NCI-H82 (cell line): ENCODE data around the gene DBH.

Source experiments
- DNase-seq: peaks from one replicate; lab custom pipeline; 2025; lab: John Stamatoyannopoulos, UW

DBH gene

GRCh38 chr9:133701981-133702797 is 66.0 kb downstream of the DBH start:
- peak; percentile 24 for DNase-seq

- no peak for DNase-seq
Observed at GRCh38 chr9:133702798-133703590, 66.8 kb downstream of the DBH start.

GRCh38 chr9:133703591-133704399 is 67.6 kb downstream of the DBH start:
- DNase-seq: no peak

- DNase-seq: peak; percentile 16
Observed at GRCh38 chr9:133704711-133705181, 68.6 kb downstream of the DBH start.

- peak; percentile 88 for DNase-seq
Observed at GRCh38 chr9:133705576-133705975, 69.4 kb downstream of the DBH start.

GRCh38 chr9:133706307-133707050 is 70.3 kb downstream of the DBH start:
- DNase-seq: peak; percentile 26

- DNase-seq: peak; percentile 53
Observed at GRCh38 chr9:133707065-133707762, 71.1 kb downstream of the DBH start.

GRCh38 chr9:133707763-133708245 is 71.6 kb downstream of the DBH start:
- DNase-seq: no peak

- no peak for DNase-seq
Observed at GRCh38 chr9:133708246-133709014, 72.3 kb downstream of the DBH start.
